ENCODE measurements around the gene PCDHGA9. TPM values are rescaled to one million over a fixed set of nuclear protein-coding genes. Genes with fewer than 3 reads are reported as not detected.
"Not testable (repeated sequence)": the region's sequence is repeated elsewhere in the genome, so short reads cannot be mapped to it uniquely, and the experiment has no call there.

PCDHGA9 gene
- total RNA-seq, 4 donors from 2014 or later = 1.9 to 17.3 (median 4.0) TPM

DNA sequence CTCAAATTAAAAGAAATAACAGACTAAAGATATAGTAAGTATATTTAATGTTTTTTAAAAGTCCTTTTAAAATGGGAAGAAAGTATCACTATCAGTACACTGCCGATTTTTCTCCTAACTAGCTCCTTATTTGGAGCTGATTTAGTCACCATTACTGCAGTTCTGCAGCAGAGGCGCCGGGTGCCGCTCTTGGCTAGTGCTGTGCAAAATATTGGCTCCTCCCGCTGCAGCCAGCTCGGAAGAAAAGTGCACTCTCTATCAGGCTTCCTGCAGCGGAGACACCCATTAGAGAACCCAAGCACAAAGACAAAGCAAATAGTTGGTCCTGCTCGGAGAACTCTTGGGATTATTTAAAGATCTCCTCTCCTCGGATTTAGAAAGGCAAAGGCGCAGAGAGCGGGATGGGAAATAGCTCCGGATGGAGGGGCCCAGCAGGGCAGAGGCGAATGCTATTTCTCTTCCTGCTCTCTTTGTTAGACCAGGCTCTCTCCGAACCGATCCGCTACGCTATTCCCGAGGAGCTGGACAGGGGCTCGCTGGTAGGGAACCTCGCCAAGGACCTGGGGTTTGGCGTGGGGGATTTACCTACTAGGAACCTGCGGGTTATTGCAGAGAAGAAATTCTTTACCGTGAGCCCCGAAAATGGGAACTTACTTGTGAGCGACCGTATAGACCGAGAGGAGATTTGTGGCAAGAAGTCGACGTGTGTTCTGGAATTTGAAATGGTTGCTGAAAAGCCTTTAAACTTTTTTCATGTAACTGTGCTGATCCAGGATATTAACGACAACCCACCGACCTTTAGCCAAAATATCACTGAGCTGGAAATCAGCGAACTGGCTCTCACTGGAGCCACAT lies 32.4 kb upstream of the PCDHGA9 start, which contains the start of gene PCDHGB3:
Gene PCDHGB3 (plus strand): TSS at position 249 of the 855 bp plus-strand sequence. CDS start 153 bp downstream, at position 402.
- H3K27me3 ChIP-seq = no peaks in the 10 kb centered on the region
- H3K9me3 ChIP-seq = peaks cover 0 to 79% (median 9%) of the 10 kb centered on the region in 4 donors
- TF ChIP-seq, protein P1, sequence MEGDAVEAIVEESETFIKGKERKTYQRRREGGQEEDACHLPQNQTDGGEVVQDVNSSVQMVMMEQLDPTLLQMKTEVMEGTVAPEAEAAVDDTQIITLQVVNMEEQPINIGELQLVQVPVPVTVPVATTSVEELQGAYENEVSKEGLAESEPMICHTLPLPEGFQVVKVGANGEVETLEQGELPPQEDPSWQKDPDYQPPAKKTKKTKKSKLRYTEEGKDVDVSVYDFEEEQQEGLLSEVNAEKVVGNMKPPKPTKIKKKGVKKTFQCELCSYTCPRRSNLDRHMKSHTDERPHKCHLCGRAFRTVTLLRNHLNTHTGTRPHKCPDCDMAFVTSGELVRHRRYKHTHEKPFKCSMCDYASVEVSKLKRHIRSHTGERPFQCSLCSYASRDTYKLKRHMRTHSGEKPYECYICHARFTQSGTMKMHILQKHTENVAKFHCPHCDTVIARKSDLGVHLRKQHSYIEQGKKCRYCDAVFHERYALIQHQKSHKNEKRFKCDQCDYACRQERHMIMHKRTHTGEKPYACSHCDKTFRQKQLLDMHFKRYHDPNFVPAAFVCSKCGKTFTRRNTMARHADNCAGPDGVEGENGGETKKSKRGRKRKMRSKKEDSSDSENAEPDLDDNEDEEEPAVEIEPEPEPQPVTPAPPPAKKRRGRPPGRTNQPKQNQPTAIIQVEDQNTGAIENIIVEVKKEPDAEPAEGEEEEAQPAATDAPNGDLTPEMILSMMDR (IDR thresholded peaks at IDR 0.05) = peak in 4 of 6 experiments; percentile 14 to 25 (median 16)
- no peak for TF ChIP-seq POLR2A (IDR thresholded peaks at IDR 0.05)
- H3K4me3 ChIP-seq = peak within 1 kb of the TSS; percentile 0 to 24 (median 14)
- no peak for DNase-seq
- no peak within 1 kb of the TSS for H3K27ac ChIP-seq
- no peaks in the 10 kb centered on the region for H3K4me1 ChIP-seq
- no peaks in the 10 kb centered on the region for H3K36me3 ChIP-seq

DNA sequence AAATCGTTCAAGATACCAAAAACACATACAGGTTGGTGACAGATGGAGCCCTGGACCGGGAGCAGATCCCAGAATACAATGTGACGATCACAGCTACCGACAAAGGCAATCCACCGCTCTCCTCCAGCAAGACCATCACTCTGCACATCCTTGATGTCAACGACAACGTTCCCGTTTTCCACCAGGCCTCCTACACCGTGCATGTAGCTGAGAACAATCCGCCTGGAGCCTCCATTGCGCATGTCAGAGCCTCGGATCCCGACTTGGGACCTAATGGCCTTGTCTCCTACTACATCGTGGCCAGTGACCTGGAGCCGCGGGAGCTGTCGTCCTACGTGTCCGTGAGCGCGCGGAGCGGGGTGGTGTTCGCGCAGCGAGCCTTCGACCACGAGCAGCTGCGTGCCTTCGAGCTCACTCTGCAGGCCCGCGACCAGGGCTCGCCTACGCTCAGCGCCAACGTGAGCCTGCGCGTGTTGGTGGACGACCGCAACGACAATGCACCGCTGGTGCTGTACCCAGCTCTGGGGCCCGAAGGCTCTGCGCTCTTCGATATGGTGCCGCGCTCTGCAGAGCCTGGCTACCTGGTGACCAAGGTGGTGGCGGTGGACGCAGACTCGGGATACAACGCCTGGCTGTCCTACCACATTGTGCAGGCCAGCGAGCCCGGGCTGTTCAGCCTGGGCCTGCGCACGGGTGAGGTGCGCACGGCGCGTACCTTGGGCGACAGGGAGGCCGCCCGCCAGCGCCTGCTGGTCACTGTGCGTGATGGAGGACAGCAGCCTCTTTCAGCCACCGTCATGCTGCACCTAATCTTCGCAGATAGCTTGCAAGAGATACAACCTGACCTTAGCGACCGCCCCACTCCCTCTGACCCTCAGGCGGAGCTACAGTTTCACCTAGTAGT lies 30.8 kb upstream of the PCDHGA9 start:
- no peaks in the 10 kb centered on the region for H3K36me3 ChIP-seq
- no peak overlapping the region for H3K4me3 ChIP-seq
- H3K27me3 ChIP-seq = no peaks in the 10 kb centered on the region
- H3K9me3 ChIP-seq = peaks cover 0 to 75% (median 14%) of the 10 kb centered on the region in 4 donors
- no peaks in the 10 kb centered on the region for H3K4me1 ChIP-seq
- no peak for TF ChIP-seq POLR2A (IDR thresholded peaks at IDR 0.05)
- TF ChIP-seq, protein P1 (IDR thresholded peaks at IDR 0.05) = no peak
- H3K27ac ChIP-seq = no peak overlapping the region
- DNase-seq = no peak

DNA sequence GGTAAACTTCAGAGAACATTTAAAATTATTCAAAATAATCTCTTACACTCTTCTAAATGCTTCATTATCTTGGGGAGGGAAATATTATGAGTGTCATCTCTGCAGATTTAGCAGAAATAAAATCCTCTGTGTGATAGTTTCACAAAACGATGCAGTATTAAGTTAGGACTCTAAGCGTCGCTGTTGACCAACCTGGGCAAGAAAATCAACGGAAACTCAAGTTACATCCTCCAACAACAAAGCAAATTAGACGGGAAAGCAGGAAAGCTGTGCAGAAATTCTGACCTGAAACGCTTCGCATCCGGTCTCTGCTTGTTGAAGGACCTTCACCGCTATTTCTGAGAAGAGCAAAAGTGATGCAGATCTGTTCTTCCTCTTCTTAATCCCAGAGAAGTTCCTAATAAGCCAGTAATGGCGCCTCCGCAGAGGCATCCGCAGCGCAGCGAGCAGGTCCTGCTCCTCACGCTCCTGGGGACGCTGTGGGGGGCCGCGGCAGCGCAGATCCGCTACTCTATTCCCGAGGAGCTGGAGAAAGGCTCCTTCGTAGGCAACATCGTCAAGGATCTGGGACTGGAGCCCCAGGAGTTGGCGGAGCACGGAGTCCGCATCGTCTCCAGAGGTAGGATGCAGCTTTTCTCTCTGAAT lies 28.8 kb upstream of the PCDHGA9 start, which contains the start of gene PCDHGA6:
Gene PCDHGA6 (plus strand): TSS at position 219 of the 645 bp plus-strand sequence. CDS start 193 bp downstream, at position 412.
- Histone ChIP-seq H3K27me3 (no peaks in the 10 kb centered on the region), H3K27ac (no peak within 1 kb of the TSS), H3K4me3 (no peak within 1 kb of the TSS), H3K4me1 (no peaks in the 10 kb centered on the region), H3K9me3 (peaks cover 0 to 70% (median 16%) of the 10 kb centered on the region in 4 donors), H3K36me3 (no peaks in the 10 kb centered on the region)
- TF ChIP-seq POLR2A (IDR thresholded peaks at IDR 0.05) = no peak
- TF ChIP-seq, protein P1 (IDR thresholded peaks at IDR 0.05) = peak in 2 of 6 experiments; percentile 5 to 20
- DNase-seq = no peak

DNA sequence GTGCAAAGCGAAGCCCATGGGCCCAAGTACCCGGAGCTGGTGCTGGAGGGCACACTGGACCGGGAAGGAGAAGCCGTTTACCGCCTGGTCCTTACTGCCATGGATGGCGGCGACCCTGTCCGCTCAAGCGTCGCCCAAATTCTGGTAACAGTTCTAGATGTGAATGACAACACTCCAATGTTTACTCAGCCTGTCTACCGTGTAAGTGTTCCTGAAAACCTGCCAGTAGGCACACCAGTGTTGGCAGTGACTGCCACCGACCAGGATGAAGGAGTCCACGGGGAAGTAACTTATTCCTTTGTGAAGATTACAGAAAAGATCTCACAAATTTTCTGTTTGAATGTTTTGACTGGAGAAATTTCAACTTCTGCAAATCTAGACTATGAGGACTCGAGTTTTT lies 28.0 kb upstream of the PCDHGA9 start:
- Histone ChIP-seq H3K36me3 (no peaks in the 10 kb centered on the region), H3K4me1 (no peaks in the 10 kb centered on the region), H3K4me3 (no peak overlapping the region), H3K27ac (no peak overlapping the region), H3K27me3 (no peaks in the 10 kb centered on the region), H3K9me3 (peaks cover 0 to 68% (median 16%) of the 10 kb centered on the region in 4 donors)
- TF ChIP-seq, protein P1 (IDR thresholded peaks at IDR 0.05) = no peak
- no peak for TF ChIP-seq POLR2A (IDR thresholded peaks at IDR 0.05)
- DNase-seq = no peak

DNA sequence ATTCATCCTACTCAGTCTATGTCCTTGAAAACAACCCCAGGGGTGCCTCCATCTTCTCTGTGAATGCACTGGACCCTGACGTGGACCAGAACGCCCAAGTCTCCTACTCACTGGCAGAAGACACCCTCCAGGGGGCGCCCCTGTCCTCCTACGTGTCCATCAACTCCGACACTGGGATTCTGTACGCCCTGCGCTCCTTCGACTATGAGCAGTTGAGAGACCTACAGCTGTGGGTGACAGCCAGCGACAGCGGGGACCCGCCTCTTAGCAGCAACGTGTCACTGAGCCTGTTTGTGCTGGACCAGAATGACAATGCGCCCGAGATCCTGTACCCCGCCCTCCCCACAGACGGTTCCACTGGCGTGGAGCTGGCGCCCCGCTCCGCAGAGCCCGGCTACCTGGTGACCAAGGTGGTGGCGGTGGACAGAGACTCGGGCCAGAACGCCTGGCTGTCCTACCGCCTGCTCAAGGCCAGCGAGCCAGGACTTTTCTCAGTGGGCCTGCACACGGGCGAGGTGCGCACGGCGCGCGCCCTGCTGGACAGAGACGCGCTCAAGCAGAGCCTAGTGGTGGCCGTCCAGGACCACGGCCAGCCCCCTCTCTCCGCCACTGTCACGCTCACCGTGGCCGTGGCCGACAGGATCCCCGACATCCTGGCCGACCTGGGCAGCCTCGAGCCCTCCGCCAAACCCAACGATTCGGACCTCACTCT lies 27.0 kb upstream of the PCDHGA9 start:
- H3K27me3 ChIP-seq, H3K36me3 ChIP-seq, H3K27ac ChIP-seq, H3K4me3 ChIP-seq, H3K4me1 ChIP-seq, DNase-seq: not testable (repeated sequence)
- peaks cover 0 to 65% (median 16%) of the 10 kb centered on the region in 4 donors for H3K9me3 ChIP-seq

All from Peyer's patch (tissue), 4 donors.